Ascending aorta (tissue), 2 donors: ENCODE data around the gene PRPF6. TPM values are rescaled to one million over a fixed set of nuclear protein-coding genes. Genes with fewer than 3 reads are reported as not detected.

ENCODE experiments used
- DNase-seq, 2 donors: peaks; one replicate each; pipeline ENCODE4 v3.0.0-alpha.2; 2019; ENCODE audit warnings: low spot score in 2 of 2
- H3K27ac ChIP-seq, 2 donors: fragments of 200-600 bp; sonication (generic); one replicate each; pipeline ENCODE4 v1.5.1; 2016 to 2017; ENCODE audit warnings: mild to moderate bottlenecking in 1 of 2
- H3K27me3 ChIP-seq: fragments of 200-600 bp; sonication (generic); one replicate; pipeline ENCODE4 v1.5.1; 2017
- H3K36me3 ChIP-seq, 2 donors: fragments of 200-600 bp; sonication (generic); one replicate each; pipeline ENCODE4 v1.5.1; 2016
- H3K4me1 ChIP-seq, 2 donors: fragments of 200-600 bp; sonication (generic); one replicate each; pipeline ENCODE4 v1.5.1; 2016 to 2017; ENCODE audit warnings: mild to moderate bottlenecking in 1 of 2
- H3K4me3 ChIP-seq, 2 donors: fragments of 200-600 bp; sonication (generic); one replicate each; pipeline ENCODE4 v1.5.1; 2016 to 2017; ENCODE audit warnings: mild to moderate bottlenecking in 1 of 2
- H3K9me3 ChIP-seq, 2 donors: fragments of 200-600 bp; sonication (generic); one replicate each; pipeline ENCODE4 v1.5.1; 2016
- intact Hi-C: fragments of 100-400 bp; cut with DNase I; formaldehyde crosslinking; loops from one replicate; pipeline ENCODE4 v1.15.1; 2023
- total RNA-seq: library from RNA; depleted of rRNA; stranded (reverse); fragments of >200 nt; gene quantifications from one replicate; pipeline ENCODE4 v1.1.0, GENCODE V29; 2016
- TF ChIP-seq, protein P1 (sequence below), 3 experiments: fragments of 200-600 bp in 2 of 3; fragments of 450-650 bp in 1 of 3; sonication (generic) in 2 of 3; IDR thresholded peaks; one replicate each; pipeline ENCODE4 v1.5.1; 2016 to 2019; ENCODE audit warnings: antibody characterized with exemption in 3 of 3, mild to moderate bottlenecking in 1 of 3, moderate library complexity in 1 of 3

Gene PRPF6
- total RNA-seq, 1 donor from 2014 or later: 33.5 TPM

- no peak for DNase-seq
- no peaks in the 10 kb centered on the region for H3K27me3 ChIP-seq
- intact Hi-C loops: no loop called here
- H3K36me3 ChIP-seq: peaks cover 6 to 17% of the 10 kb centered on the region in 2 donors
- TF ChIP-seq, protein P1, sequence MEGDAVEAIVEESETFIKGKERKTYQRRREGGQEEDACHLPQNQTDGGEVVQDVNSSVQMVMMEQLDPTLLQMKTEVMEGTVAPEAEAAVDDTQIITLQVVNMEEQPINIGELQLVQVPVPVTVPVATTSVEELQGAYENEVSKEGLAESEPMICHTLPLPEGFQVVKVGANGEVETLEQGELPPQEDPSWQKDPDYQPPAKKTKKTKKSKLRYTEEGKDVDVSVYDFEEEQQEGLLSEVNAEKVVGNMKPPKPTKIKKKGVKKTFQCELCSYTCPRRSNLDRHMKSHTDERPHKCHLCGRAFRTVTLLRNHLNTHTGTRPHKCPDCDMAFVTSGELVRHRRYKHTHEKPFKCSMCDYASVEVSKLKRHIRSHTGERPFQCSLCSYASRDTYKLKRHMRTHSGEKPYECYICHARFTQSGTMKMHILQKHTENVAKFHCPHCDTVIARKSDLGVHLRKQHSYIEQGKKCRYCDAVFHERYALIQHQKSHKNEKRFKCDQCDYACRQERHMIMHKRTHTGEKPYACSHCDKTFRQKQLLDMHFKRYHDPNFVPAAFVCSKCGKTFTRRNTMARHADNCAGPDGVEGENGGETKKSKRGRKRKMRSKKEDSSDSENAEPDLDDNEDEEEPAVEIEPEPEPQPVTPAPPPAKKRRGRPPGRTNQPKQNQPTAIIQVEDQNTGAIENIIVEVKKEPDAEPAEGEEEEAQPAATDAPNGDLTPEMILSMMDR (IDR thresholded peaks at IDR 0.05): no peak
- H3K4me1 ChIP-seq: peaks cover 16 to 22% of the 10 kb centered on the region in 2 donors
- H3K9me3 ChIP-seq: no peaks in the 10 kb centered on the region
- no peak overlapping the region for H3K27ac ChIP-seq
- H3K4me3 ChIP-seq: no peak overlapping the region
Measured at GRCh38 chr20:64065062-64065973, 84.4 kb downstream of the PRPF6 start.

GRCh38 chr20:64065974-64066343 is 85.0 kb downstream of the PRPF6 start:
- Histone ChIP-seq H3K27me3 (no peaks in the 10 kb centered on the region), H3K4me1 (peaks cover 16 to 22% of the 10 kb centered on the region in 2 donors), H3K9me3 (no peaks in the 10 kb centered on the region), H3K36me3 (peaks cover 9 to 21% of the 10 kb centered on the region in 2 donors), H3K4me3 (no peak overlapping the region), H3K27ac (no peak overlapping the region)
- DNase-seq: no peak
- TF ChIP-seq, protein P1 (IDR thresholded peaks at IDR 0.05): no peak
- intact Hi-C loops: no loop called here

GRCh38 chr20:64067005-64067632 is 86.2 kb downstream of the PRPF6 start:
- no peaks in the 10 kb centered on the region for H3K27me3 ChIP-seq
- no peak overlapping the region for H3K27ac ChIP-seq
- H3K9me3 ChIP-seq: no peaks in the 10 kb centered on the region
- no peak overlapping the region for H3K4me3 ChIP-seq
- H3K36me3 ChIP-seq: peaks cover 15 to 27% of the 10 kb centered on the region in 2 donors
- H3K4me1 ChIP-seq: peaks cover 16 to 22% of the 10 kb centered on the region in 2 donors
- intact Hi-C loops: no loop called here
- TF ChIP-seq, protein P1 (IDR thresholded peaks at IDR 0.05): no peak
- no peak for DNase-seq

GRCh38 chr20:64067733-64068307 is 86.9 kb downstream of the PRPF6 start:
- TF ChIP-seq, protein P1 (IDR thresholded peaks at IDR 0.05): no peak
- no peak for DNase-seq
- H3K4me1 ChIP-seq: peaks cover 12 to 17% of the 10 kb centered on the region in 2 donors
- H3K36me3 ChIP-seq: peaks cover 22 to 34% of the 10 kb centered on the region in 2 donors
- H3K27ac ChIP-seq: no peak overlapping the region
- intact Hi-C loops: no loop called here
- H3K4me3 ChIP-seq: no peak overlapping the region
- H3K9me3 ChIP-seq: no peaks in the 10 kb centered on the region
- no peaks in the 10 kb centered on the region for H3K27me3 ChIP-seq

GRCh38 chr20:64068386-64069208 is 87.7 kb downstream of the PRPF6 start:
- Histone ChIP-seq H3K4me1 (peaks cover 10 to 17% of the 10 kb centered on the region in 2 donors), H3K36me3 (peaks cover 28 to 41% of the 10 kb centered on the region in 2 donors)
- DNase-seq: no peak

More at GRCh38 chr20:64068386-64069208, 87.7 kb downstream of the PRPF6 start:
- no peaks in the 10 kb centered on the region for H3K27me3 ChIP-seq
- H3K4me3 ChIP-seq: no peak overlapping the region
- no peaks in the 10 kb centered on the region for H3K9me3 ChIP-seq
- intact Hi-C loops: no loop called here
- H3K27ac ChIP-seq: no peak overlapping the region
- TF ChIP-seq, protein P1 (IDR thresholded peaks at IDR 0.05): no peak
